Stimulated activated CD8-positive, alpha-beta memory T cell treated with anti-CD3 and anti-CD28 coated beads, Interleukin-7, amount 100 ng/mL, for 4 hours (primary cell): Measurements from ENCODE around the gene KIFC3.
"Not testable (repeated sequence)": the region's sequence is repeated elsewhere in the genome, so short reads cannot be mapped to it uniquely, and the experiment has no call there.

Experiments
- DNase-seq, 2 donors: peaks; one replicate each; pipeline ENCODE4 v3.0.0-alpha.2; 2020; ENCODE audit warnings: low read depth in 2 of 2

The KIFC3 gene

GRCh38 chr16:57804111-57804837 lies 2.0 kb upstream of the KIFC3 start:
- no peak for DNase-seq

- no peak for DNase-seq
These were observed 1.1 kb upstream of the KIFC3 start for GRCh38 chr16:57803134-57803990.

- no peak for DNase-seq
These were observed 416 bp downstream of the KIFC3 start for GRCh38 chr16:57801809-57802340.

- DNase-seq: no peak
These were observed 1.0 kb downstream of the KIFC3 start for GRCh38 chr16:57801098-57801808.

- DNase-seq: no peak
These were observed 1.8 kb downstream of the KIFC3 start for GRCh38 chr16:57800200-57801097.

GRCh38 chr16:57799600-57800199 lies 2.6 kb downstream of the KIFC3 start:
- DNase-seq: no peak

GRCh38 chr16:57798953-57799599 lies 3.2 kb downstream of the KIFC3 start:
- DNase-seq: no peak

- no peak for DNase-seq
These were observed 4.0 kb downstream of the KIFC3 start for GRCh38 chr16:57798267-57798810.

GRCh38 chr16:57797526-57798266 lies 4.6 kb downstream of the KIFC3 start:
- no peak for DNase-seq

GRCh38 chr16:57797216-57797525 lies 5.1 kb downstream of the KIFC3 start:
- DNase-seq: no peak

- DNase-seq: not testable (repeated sequence)
These were observed 6.3 kb downstream of the KIFC3 start for GRCh38 chr16:57796014-57796413.

GRCh38 chr16:57795431-57795878 lies 6.8 kb downstream of the KIFC3 start:
- no peak for DNase-seq

GRCh38 chr16:57794849-57795430 lies 7.4 kb downstream of the KIFC3 start:
- DNase-seq: no peak

GRCh38 chr16:57791893-57792461 lies 10.3 kb downstream of the KIFC3 start:
- no peak for DNase-seq

- DNase-seq: no peak
These were observed 10.9 kb downstream of the KIFC3 start for GRCh38 chr16:57791195-57791892.

- DNase-seq: no peak
These were observed 13.3 kb downstream of the KIFC3 start for GRCh38 chr16:57788951-57789350.

GRCh38 chr16:57788252-57788841 lies 13.9 kb downstream of the KIFC3 start:
- no peak for DNase-seq

GRCh38 chr16:57787519-57787905 lies 14.8 kb downstream of the KIFC3 start:
- no peak for DNase-seq
